NCI-H345 treated with DMSO at 0.1 percent for 48 hours (cell line): ENCODE measurements around the gene LFNG.
"Not testable (repeated sequence)": the region's sequence is repeated elsewhere in the genome, so short reads cannot be mapped to it uniquely, and the experiment has no call there.

Experiments used
- DNase-seq: peaks from one replicate; lab custom pipeline; 2025; ENCODE audit not compliant: unreplicated experiment; lab: John Stamatoyannopoulos, UW

Gene LFNG

DNA sequence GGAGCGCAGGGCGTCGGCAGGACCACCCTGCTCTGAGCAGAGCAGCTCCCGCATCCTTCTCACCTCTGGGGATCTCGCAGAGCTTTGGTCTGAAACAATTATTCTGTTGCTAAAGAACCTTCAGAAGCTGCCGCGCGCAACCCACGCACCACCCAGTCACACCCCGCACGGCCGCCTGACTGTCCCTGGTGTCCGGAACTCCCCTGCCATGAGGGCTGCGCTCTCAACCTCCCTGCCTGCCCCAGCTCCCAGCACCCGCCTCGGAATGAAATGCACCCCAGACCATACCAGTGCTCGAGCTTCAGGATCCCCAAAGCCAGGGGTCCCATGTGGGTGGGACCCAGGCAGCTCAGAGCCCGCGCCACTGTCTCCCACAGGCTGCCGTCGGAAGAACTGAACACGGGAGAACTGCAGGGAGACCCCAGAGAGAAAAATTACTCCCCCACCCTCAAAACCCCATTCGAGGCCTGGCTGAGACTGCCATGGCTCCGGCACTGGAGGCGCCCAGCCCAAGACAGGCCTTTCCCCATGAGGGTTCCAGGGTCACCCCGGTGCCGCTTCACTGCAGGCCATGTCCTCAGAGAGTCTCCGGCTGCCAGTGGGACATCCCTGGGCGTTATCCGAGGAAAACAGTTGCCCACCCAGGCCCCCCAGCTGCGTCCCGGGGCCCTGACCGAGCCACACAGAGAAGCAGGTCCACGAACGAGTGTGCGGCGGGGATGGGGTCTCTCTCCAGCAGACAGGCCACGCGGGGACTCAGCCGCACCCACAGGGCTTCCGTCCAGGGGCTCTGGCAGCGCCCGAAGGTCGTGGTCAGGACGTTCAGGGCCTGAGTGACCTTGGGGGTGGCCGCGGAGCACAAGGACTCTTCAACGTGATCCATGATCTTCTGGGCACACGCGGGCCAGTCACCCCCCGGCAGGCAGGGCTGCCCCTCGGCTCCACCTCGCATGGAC lies 23.6 kb downstream of the LFNG start:
- DNase-seq: no peak

DNA sequence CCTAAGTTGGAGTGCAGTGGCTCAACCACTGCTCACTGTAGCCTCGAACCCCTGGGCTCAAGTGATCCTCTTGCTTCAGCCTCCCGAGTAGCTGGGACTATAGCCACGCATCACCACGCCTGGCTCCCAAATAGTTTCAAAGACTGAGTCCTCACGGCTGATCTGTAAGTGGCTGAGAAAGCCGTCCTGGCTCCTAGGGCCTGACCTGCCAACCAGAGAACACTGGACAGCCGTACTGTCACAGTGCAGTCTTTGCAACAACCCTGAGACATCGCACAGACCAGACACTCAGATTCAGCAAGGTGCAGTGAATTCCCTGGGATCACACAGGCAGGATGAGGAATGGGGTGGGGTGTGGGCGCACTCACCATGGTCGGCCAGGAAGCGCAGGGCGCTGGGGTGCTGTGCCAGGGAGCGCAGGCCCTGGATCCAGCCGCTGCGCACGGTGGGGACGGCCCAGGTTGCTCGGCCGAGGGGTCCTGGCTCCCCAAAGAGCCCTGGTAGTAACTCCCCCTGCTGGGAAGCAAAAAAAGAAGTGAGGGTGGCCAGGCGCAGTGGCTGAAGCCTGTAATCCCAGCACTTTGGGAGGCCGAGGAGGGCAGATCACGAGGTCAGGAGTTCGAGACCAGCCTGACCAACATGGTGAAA lies 25.1 kb downstream of the LFNG start:
- no peak for DNase-seq

DNA sequence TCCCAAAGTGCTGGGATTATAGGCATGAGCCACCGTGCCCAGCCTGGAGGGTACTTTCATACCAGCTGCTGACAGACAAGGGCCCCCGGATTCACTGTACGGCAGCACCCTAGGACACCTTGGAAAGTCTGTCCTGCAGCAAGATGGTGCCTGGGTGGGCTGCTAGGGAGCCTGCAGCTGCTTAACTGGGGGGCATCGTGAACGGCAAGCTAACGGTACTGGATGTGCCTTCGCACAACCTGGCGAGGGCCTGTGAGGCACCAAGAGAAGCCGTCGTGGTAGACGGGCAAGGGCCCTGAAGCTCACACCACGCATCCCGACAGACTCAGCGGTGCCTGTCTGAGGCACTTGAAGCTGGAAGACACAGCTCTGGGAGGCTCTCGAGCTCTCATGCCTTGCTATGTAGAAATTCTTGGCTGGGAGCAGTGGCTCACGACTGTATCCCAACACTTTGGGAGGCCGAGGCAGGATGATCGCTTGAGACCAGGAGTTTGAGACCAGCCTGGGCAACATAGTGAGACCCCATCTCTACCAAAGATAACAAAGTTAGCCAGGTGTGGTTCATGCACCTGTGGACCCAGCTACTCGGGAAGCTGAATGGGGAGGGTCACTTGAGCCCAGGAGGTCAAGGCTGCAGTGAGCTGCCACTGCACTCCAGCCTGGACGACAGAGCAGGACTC lies 26.3 kb downstream of the LFNG start:
- DNase-seq: no peak

DNA sequence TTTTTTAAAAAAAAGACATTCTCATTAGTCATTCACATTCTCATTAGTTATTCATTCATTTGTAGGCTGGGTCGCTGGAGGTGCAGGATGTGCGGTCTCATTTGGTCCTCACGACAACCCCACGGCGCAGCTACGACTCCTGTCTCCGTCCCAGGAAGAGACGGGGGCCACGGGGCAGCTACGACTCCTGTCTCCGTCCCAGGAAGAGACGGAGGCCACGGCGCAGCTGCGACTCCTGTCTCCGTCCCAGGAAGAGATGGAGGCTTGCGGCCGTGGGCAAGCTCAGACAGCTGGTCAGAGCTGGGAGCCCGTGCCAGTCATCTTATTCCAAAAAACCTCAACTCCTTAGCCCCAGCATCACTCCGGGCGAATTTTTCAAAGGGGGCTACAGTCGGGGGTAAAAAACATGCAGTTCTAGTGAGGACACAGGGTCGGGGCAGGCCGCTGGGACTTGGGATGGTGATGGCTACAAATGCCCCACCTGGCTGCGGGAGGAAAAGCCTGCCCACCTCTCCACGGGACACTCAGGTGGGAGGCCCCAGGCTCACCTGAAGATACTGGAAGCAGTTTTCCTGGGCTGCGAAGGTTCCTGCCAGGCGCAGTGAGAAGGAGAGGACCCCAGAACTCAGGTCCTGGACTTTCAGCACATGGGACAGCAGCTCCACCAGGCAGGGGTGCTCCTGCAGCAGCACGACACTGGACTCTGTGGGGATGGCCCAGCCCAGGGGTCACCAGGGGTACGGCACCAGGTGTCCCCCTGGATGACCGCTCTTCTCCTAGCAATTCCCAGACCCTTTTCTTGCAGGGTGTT lies 27.4 kb downstream of the LFNG start:
- no peak for DNase-seq

DNA sequence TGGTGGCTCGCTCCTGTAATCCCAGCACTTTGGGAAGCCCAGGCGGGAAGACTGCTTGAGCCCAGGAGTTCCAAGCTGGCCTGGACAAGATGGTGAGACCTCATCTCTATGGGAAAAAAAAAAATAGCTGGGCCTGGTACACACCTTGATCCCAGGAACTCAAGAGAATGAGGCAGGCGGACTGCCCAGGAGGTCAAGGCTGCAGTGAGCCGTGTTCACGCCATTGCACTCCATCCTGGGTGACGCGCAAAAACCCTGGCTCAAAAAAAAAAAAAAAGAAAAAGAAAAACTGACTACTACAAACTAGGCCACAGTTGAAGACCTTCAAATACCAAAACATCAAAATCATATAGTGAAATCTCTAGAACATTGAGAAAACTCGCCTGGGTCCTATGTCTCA lies 31.8 kb downstream of the LFNG start:
- no peak for DNase-seq

DNA sequence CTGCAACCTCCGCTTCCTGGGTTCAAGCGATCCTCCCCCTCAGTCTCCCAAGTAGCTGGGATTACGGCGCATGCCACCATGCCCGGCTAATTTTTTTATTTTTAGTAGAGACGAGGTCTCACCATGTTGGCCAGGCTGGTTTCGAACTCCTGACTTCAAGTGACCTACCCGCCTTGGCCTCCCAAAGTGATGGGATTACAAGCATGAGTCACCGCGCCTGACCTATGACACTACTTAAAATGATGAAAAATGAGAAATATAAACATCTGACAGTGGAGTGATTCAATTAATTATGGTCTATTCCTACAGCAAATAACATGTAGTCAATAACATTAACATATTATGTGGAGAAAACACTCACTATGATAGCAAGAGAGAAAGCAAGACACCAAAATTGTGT lies 33.5 kb downstream of the LFNG start:
- DNase-seq: no peak

DNA sequence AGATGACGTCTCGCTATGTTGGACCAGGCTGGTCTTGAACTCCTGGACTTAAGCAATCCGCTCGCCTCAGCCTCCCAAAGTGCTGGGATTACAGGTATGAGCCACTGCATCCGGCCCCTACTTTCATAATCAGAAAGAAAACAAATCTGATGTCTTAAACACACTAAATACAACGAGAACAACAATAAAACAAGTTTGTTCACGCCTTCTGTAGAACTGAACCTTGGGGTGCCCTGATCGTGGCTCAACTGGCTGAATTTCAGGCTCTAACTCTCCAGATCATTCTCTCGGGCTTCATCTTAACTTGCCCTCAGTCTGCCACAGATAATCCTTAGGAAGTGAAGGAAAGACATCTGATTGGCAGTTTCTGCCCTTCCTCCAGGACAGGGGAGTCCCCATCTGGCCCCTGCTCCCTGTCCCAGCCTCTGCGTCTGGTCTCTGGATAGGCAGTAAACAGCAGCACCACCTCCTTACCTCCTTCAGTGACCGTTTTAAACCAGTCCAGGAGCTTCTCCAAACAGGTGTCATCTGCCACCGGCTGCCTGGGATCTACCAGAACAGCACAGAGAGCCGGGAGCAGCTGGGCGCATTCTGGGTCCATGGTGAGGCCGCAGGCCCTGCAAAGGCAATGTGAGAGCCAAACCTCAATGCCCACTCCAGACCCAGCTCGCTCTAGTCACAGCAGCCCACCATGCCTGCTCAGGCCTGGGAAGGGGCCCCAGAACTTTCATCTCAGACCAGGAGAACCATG lies 34.4 kb downstream of the LFNG start:
- no peak for DNase-seq

DNA sequence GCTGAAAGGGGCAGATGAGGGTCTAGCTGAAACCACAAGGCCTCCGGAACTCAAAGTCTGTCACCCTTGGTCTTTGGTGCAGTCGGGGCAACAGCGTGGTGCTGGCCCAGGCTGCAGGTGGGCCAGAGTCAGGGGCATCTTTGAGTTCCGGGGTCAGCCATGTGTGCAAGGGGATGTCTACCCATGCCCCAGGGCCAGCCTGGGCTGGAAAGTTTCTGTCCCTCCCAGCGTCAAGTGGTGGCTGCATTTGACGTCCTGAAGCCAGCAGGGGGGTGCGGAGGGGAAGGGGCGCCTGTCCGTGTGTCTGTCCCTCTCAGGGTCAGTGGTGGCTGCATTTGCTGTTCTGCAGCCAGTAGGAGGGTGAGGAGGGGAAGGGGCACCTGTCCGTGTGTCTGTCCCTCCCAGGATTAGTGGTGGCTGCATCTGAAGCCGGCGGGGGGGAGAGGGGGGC lies 35.1 kb downstream of the LFNG start:
- DNase-seq: no peak

DNA sequence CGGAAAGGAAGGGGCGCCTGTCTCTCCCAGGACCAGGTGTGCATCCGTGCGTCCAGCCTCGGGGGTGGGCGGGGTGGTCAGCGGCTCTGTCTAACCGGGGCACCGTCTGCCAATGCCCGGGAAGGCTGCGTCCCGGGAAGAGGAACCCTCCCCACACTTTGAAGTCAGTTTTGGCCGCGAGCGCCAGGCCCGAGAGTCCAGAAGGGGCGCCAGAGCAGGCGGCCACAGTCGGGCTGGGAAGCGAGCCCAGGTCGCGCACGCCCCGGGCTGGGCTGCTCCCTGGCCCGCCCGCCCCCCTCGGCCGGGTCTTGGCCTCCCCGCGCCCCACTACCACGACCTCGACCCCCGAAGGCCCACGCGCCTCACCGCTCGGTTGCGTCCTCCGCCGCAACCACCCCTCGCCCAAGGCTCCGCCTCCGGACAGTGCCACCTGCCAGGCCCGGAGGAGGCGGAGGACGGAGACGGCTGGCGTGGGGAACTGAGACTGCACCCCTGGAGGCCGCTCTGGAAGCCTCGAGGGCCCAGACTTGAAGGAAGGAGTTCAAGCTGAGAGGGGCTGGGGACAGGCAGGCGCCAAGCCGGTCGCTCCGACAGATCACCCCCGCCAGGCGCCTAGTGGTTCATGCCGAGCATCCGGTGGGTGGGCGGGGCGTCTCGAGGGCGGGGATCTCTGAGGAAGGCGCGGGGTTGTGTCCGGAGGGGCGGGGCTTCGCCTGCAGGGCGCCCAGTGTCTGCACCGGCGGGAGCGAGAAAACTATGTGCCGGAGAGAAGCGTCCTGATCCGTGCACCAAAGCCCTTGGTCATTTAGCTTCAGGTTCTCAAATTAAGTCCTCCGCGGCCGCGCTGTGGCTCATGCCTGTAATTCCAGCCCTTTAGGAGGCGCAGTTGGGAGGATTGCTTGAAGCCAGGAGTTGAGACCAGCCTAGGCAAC lies 35.8 kb downstream of the LFNG start, which contains the start of gene BRAT1:
Gene BRAT1 (minus strand): TSS at position 404 of the 932 bp plus-strand sequence. CDS start 1,093 bp downstream, outside the sequence.
- DNase-seq: peak; percentile 85

DNA sequence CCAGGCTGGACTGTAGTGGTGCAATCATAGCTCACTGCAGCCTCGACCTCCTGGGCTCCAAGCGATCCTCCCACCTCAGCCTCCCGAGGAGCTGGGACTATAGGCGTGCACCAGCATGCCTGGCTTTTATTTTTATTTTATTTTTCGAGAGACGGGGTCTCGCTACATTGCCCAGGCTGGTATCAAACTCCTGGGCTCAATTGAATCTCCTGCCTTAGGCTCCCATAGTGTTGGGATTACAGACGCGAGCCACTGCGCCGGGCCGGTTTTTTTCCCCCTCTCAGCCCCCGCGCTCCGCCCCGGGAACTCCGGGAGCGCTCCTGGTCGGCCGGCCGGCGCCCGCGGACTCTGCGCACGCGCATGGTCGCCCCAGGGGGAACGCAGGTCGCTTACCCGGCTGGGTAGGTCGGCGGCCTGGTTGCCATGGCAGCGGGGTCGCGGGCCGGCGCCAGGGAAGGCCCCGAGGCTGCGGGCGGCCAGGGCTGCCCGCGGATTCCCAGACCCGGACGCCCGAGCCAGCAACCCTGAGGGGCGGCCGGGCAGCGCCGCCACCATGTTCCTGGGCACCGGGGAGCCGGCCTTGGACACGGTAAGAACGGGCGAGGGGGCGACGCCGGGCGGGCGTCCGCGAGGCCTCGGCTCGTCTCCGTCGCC lies 39.2 kb downstream of the LFNG start, which contains the start of gene IQCE:
Gene IQCE (plus strand): TSS at position 351 of the 654 bp plus-strand sequence. CDS start 203 bp downstream, at position 554.
- peak; percentile 75 for DNase-seq

DNA sequence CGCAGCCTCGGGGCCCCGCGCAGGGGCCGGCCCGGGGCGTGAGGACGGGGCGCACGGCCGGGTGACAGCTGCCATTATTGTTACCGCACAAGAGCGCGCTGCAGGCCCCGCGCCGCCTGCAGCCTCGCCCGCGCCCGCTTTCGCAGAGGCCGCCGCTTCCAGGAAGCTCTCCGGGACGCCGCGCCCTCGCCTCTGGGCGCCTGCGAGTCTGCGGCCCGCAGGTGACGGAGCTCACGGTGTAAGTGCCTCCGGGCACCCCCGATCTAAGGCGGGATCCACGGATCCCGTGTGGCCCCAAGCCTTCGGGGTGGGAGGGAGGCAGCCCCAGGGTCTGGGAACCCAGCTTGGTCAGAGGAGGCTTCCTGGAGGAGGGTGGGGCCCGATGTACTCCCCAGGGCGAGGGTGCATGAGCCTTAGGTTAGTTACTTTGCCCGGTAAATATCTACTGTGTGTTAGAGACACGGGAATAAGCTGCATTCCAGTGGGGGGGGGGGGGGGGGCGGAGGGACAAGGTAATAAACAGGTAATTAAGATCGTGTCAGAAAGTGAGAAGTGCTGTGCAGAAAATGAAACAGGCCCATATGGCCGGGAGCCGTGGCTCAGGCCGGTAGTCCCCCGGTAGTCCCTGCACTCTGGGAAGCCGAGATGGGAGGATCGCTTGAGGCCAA lies 39.8 kb downstream of the LFNG start:
- DNase-seq: no peak

DNA sequence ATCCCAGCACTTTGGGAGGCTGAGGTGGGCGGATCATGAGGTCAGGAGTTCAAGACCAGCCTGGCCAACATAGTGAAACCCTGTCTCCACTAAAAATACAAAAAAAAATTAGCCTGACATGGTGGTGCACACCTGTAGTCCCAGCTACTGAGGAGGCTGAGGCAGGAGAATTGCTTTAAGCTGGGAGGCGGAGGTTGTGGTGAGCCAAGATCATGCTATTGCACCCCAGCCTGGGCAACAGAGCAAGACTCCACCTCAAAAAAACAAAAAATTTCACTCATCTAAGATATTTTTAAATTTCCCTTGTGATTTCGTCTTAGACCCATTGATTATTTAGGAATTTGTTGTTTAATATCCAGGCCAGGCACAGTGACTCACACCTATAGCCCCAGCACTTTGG lies 44.4 kb downstream of the LFNG start:
- DNase-seq: not testable (repeated sequence)

DNA sequence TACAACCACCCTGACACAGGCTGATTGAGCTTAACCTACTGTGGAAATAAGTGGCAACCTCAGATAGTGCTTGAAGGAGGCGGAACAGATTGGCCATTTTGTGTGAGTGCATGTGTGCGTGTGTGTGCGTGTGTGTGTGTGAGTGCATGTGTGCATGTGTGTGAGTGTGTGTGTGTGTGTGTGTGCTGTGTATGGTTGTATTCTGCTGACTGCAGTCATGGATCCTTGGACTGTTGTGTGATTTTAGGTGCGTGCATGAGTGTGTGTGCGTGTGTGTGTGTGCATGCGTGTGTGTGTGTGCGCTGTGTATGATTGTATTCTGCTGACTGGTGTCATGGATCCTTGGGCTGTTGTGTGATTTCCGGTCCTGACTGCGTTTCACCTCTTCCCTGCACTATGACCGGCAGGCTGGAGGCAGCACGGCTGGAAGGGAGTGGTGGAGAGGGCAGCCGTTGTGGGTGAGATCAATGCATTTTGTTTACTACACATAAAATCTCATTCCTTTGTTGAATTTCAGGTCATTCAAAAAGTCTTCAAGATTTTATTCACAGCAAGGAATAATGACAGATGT lies 45.5 kb downstream of the LFNG start:
- DNase-seq: no peak

DNA sequence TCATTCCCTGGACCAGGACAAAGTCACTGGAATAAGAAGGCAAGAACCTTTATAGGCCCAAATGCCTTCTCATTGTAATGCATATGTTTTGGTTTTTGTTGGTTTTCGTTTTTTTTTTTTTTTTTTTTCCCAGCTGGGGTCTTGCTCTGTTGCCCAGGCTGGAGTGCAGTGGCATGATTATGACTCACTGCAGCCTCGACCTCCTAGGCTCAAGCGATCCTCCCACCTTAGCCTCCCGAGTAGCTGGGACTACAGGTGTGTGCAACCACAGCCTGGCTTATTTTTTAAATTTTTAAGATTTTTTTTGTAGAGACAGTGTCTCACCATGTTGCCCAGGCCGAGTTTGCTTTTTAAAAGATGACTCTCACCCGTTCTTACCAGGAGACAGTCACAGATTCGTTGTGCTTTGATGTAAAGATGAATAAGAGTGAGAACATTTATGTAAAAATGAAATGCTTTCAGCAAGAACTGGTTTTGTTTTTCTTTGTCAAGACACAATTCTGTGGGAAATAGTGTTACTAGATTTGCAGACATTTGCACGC lies 46.8 kb downstream of the LFNG start:
- no peak for DNase-seq

DNA sequence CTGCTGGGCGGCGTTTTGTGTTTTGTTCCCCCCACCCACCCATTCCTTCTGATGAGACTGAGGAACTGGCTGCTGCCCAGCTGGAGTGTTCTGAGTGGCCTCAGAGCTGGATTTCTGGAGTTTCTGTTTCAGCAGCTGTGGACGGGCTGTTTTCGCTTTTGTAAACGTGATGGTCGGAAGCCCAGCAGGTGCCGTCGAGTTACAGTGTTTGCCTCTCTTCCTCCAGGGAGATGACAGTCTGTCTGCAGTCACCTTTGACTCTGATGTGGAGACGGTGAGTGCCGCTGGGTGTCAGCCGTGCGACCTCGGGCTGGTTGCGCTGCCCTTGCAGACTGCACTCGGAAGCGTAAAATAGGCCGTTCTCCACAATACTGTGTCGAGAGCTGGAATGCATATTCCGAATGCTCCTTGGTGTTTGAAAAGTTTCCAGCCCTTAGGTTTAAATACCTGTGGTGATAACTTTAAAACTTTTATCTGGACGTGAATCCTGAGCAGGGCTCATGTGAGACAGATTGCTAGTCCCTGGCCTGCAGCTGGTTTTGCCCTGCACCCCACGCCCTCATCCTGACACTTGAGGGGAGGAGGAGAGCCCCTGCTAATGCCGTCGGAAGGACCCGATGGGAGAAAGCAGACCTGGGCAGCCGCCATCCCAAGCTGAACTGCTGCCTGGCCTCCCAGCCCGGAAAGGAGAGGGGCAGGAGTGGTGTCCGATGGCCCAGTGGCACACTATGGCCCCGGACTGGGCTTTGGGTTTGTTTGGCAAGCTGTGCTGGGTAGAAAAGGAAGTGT lies 47.5 kb downstream of the LFNG start:
- DNase-seq: no peak

DNA sequence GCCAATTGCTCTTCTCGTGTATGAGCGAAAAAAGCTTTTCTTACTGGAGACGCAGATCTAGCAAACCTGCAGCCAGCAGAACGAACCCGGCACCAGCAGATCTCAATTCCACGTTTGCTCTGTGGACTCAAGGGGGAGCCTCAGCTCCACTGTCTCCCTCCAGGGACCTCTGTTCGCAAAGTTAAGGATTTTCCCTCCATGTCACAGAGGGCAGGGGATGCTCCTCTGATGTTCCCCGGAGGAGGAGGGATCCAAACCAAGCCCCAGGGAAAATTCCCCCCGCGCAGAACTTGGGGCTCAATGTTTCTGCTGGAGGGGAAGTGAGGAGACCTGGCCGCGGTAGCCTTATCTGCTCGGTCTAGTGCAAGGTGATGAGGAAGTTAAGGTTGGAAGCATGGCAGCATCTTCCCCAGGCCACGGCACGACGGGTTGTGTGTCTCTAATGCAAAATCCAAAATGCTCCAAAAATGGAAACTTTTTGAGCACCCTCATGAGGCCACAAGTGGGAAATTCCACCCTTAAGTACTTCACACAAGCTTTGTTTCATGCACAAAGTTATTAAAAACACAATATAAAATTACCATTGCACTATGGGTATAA lies 48.2 kb downstream of the LFNG start:
- no peak for DNase-seq
